Neuronal stem cell (in vitro differentiated cells): Measurements from ENCODE around the gene STMN3.

Experiments
- DNase-seq: peaks from one replicate; pipeline ENCODE4 v3.0.0-alpha.2; 2013; ENCODE audit warnings: low spot score
- H2AFZ ChIP-seq: one replicate; pipeline ENCODE4 v1.6.1; 2013; ENCODE audit warnings: mild to moderate bottlenecking, low read length, inconsistent platforms
- H2AK5ac ChIP-seq: 2 replicates; pipeline ENCODE4 v1.6.1; 2013; ENCODE audit warnings: low read depth, mild to moderate bottlenecking, inconsistent platforms, low read length, moderate library complexity, mixed read lengths
- H2BK120ac ChIP-seq: 2 replicates; pipeline ENCODE4 v1.6.1; 2013; ENCODE audit warnings: low read depth, mild to moderate bottlenecking, inconsistent platforms, low read length, moderate library complexity, mixed read lengths
- H2BK12ac ChIP-seq: one replicate; pipeline ENCODE4 v1.6.1; 2013; ENCODE audit warnings: low read length, inconsistent platforms
- H2BK15ac ChIP-seq: 2 replicates; pipeline ENCODE4 v1.6.1; 2013; ENCODE audit warnings: mild to moderate bottlenecking, low read length, inconsistent platforms, mixed read lengths
- H2BK5ac ChIP-seq: one replicate; pipeline ENCODE4 v1.6.1; 2013; ENCODE audit warnings: inconsistent platforms, mild to moderate bottlenecking, low read length, moderate library complexity
- H3K14ac ChIP-seq: one replicate; pipeline ENCODE4 v1.6.1; 2013; ENCODE audit warnings: low read length, inconsistent platforms
- H3K18ac ChIP-seq: 2 replicates; pipeline ENCODE4 v1.6.1; 2013; ENCODE audit warnings: low read length, inconsistent platforms
- H3K23ac ChIP-seq: 2 replicates; pipeline ENCODE4 v1.6.1; 2013; ENCODE audit warnings: low read depth, mild to moderate bottlenecking, mixed read lengths, low read length, inconsistent platforms; ENCODE audit not compliant: poor library complexity
- H3K27ac ChIP-seq: replicated peaks from 3 replicates; pipeline ENCODE4 v1.5.1; 2013; ENCODE audit warnings: low read length, inconsistent platforms
- H3K27me3 ChIP-seq, 3 experiments: 2 replicates each; pipeline ENCODE4 v1.6.1; 2013; ENCODE audit warnings: low read length in 3 of 3, mild to moderate bottlenecking in 2 of 3, inconsistent platforms in 1 of 3, low read depth in 1 of 3, mixed read lengths in 1 of 3, moderate library complexity in 1 of 3; ENCODE audit not compliant: control insufficient read depth in 3 of 3, insufficient read depth in 3 of 3
- H3K36me3 ChIP-seq, 2 donors: replicated peaks in 1 of 2; 2 replicates each; pipeline ENCODE4 v1.6.1; 2013; ENCODE audit warnings: low read length in 2 of 2; ENCODE audit not compliant: control insufficient read depth in 2 of 2, insufficient read depth in 2 of 2
- H3K4ac ChIP-seq: 2 replicates; pipeline ENCODE4 v1.6.1; 2013; ENCODE audit warnings: inconsistent platforms, mild to moderate bottlenecking, low read length, moderate library complexity
- H3K4me1 ChIP-seq, 2 donors: 1 replicate in 1 of 2; 2 replicates in 1 of 2; pipeline ENCODE4 v1.6.1; 2013; ENCODE audit warnings: low read length in 2 of 2, low read depth in 1 of 2; ENCODE audit not compliant: control insufficient read depth in 2 of 2, insufficient read depth in 1 of 2
- H3K4me2 ChIP-seq: one replicate; pipeline ENCODE4 v1.6.1; 2013; ENCODE audit warnings: mild to moderate bottlenecking, low read length, inconsistent platforms; ENCODE audit not compliant: insufficient read depth, poor library complexity, severe bottlenecking
- H3K4me3 ChIP-seq, 2 donors: 2 replicates each; pipeline ENCODE4 v1.5.1; 2013; ENCODE audit warnings: low read length in 2 of 2, mild to moderate bottlenecking in 2 of 2, inconsistent platforms in 1 of 2, moderate library complexity in 1 of 2
- H3K79me1 ChIP-seq: one replicate; pipeline ENCODE4 v1.6.1; 2013; ENCODE audit warnings: low read depth, mild to moderate bottlenecking, inconsistent platforms, low read length, moderate library complexity
- H3K9ac ChIP-seq: one replicate; pipeline ENCODE4 v1.6.1; 2013; ENCODE audit warnings: mild to moderate bottlenecking, low read depth, low read length, inconsistent platforms; ENCODE audit not compliant: poor library complexity
- H3K9me3 ChIP-seq, 2 donors: replicated peaks in 1 of 2; 2 replicates each; pipeline versions ENCODE3 to v1.6.1; 2013; ENCODE audit warnings: low read length in 2 of 2, mild to moderate bottlenecking in 2 of 2, inconsistent platforms in 1 of 2, low read depth in 1 of 2, mixed read lengths in 1 of 2, moderate library complexity in 1 of 2; ENCODE audit not compliant: control insufficient read depth in 2 of 2, insufficient read depth in 1 of 2
- H4K8ac ChIP-seq: one replicate; pipeline ENCODE4 v1.6.1; 2013; ENCODE audit warnings: low read depth, mild to moderate bottlenecking, inconsistent platforms, low read length, moderate library complexity
- H4K91ac ChIP-seq: one replicate; pipeline ENCODE4 v1.6.1; 2013; ENCODE audit warnings: low read length, low read depth, mild to moderate bottlenecking, inconsistent platforms; ENCODE audit not compliant: poor library complexity
- WGBS, 2 donors: extraction: QIAGEN DNeasy Blood & Tissue Kit; methylation state at CpG; one replicate each; pipeline ENCODE4 v1.1.7; 2013; ENCODE audit warnings: missing lambda C conversion rate in 2 of 2, mixed read lengths in 1 of 2; ENCODE audit not compliant: insufficient read length in 2 of 2, insufficient replicate concordance in 1 of 2; ENCODE audit errors: extremely low coverage in 2 of 2; 5-methylcytosine and 5-hydroxymethylcytosine counted together

The STMN3 gene

DNA sequence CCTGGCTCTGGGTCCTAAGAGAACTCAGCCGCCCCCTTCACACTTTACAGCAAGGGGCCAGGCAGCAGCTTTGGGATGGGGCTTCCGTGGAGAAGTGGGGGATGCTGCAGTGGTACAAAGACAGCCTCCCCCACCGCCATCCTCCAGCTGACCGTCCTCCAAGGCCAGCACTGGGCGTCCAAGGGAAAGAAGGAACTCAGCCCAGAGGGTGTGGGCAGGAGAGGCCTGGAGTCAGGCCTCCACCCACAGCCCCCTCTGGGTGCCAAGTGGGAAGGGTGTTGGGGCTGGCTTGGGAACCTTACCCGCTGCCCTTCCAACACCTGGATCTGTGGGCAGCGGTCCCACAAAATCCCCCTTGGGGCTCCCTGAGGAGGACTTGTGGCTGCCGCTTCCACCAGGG, 13.1 kb downstream of the STMN3 start:
- Histone ChIP-seq H4K8ac (no peak overlapping the region), H2BK15ac (no peak overlapping the region), H2AFZ (no peak overlapping the region), H3K36me3 (peaks cover 0 to 8% of the 10 kb centered on the region in 2 donors), H3K18ac (no peak overlapping the region), H2BK120ac (no peak overlapping the region), H3K14ac (peak overlapping the region; percentile 38), H3K27ac (no peak overlapping the region), H3K9ac (no peak overlapping the region), H2BK5ac (no peak overlapping the region), H4K91ac (no peak overlapping the region), H3K4me3 (no peak overlapping the region), H3K9me3 (no peaks in the 10 kb centered on the region), H2BK12ac (no peak overlapping the region), H3K23ac (no peak overlapping the region), H3K27me3 (peaks cover 0 to 2% (median 0%) of the 10 kb centered on the region in 3 experiments), H2AK5ac (peak overlapping the region; percentile 46), H3K4me1 (peaks cover 4 to 6% of the 10 kb centered on the region in 2 donors), H3K79me1 (no peaks in the 10 kb centered on the region), H3K4me2 (no peak overlapping the region), H3K4ac (no peak overlapping the region)
- no CpG with 5 or more reads among the region's 8 CpGs for WGBS, 2 donors
- no peak for DNase-seq

DNA sequence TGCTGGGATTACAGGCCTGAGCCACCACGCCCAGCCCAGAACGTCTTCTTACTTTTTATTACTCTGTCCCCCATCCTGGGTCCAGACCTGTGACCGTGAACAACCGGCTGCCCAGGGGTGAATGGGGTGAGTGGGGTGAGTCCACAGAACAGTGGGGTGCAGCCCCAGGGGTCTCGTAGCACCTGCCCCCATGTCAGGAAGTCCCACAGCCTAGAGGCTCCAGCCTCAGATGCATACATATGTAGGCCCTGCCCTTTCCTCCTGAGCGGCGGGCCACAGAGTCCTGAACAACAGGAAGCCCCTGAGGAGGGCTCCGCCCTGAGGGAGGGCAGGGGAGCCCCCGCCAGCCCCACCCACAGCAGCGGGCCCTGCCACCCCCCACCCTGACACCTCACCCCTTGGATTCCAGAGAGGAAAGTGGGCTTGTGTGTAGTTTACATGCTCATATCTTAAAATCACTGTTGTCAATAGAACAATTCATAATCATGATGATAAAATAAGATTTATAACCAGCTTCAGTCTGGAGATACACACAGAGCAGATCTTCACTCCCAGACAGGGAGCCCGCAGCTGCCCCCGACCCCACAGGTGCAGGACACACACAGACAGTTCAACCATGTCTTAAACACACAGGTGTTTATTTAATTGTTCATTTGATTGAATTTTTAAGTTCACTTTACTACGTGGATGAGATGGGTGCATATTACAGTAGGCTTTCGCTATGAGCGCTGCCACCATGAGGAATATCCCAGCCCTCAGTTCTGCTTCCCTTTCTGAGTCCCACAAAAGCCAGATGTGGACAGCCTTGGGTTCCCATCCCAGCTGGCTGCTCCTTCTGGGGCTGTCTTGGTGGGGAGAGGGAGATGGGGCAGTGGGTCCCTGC, 13.9 kb downstream of the STMN3 start:
- Histone ChIP-seq H3K4ac (no peak overlapping the region), H3K79me1 (no peaks in the 10 kb centered on the region), H4K91ac (no peak overlapping the region), H4K8ac (no peak overlapping the region), H2AFZ (no peak overlapping the region), H2AK5ac (peak overlapping the region; percentile 56), H3K23ac (peak overlapping the region; percentile 55), H3K4me1 (peaks cover 4 to 6% of the 10 kb centered on the region in 2 donors), H3K36me3 (peaks cover 0 to 8% of the 10 kb centered on the region in 2 donors), H2BK15ac (no peak overlapping the region), H2BK120ac (no peak overlapping the region), H3K9me3 (no peaks in the 10 kb centered on the region), H3K4me2 (no peak overlapping the region), H3K9ac (no peak overlapping the region), H3K14ac (no peak overlapping the region), H3K27me3 (peaks cover 0 to 2% (median 0%) of the 10 kb centered on the region in 3 experiments), H2BK5ac (no peak overlapping the region), H3K18ac (no peak overlapping the region), H3K4me3 (no peak overlapping the region), H3K27ac (no peak overlapping the region), H2BK12ac (no peak overlapping the region)
- WGBS, 2 donors, result no CpG with 5 or more reads among the region's 15 CpGs
- DNase-seq, result no peak

DNA sequence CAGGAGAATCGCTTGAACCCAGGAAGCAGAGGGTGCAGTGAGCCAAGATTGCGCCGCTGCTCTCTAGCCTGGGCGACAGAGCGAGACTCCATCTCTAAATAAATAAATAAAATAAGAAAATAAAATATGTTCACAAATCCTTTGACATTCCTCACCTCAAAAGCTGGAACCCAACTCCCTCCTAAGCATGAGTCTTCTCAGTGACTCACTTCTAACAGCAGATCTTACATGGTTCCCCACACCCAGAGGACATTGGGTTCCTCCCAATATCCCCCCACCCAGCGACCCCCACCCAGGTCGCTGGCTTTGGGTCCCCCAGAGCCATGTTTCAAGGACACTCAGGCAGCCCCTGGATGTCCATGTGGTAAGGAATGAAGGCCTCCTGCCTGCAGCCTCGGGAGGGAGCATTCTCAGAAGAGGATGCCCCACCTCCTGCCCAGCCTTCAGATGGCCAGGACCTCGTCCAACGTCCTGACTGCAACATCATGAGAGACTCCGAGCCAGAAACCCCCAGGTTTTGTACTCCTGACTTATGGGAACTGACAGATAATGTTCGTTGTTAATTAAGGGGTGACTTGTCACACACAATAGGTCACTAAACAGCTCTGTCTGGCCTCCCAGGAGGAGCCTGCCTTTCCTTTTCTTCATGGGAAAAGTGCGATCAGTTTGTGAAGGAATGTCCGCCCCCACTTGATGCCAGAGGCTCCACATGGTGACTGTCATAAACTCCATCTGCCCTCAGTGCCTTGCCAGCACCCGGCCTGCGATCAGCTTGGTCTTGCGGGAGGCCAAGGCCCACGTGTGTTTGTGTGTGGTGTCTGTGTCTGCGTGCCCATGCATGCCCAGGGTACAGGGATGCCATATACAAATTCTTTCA, 16.2 kb downstream of the STMN3 start:
- Histone ChIP-seq H3K36me3 (peaks cover 0 to 8% of the 10 kb centered on the region in 2 donors), H3K9ac (no peak overlapping the region), H3K79me1 (no peaks in the 10 kb centered on the region), H3K4me1 (peaks cover 4 to 6% of the 10 kb centered on the region in 2 donors), H2AFZ (peak overlapping the region; percentile 66), H4K8ac (no peak overlapping the region), H3K4me3 (peak overlapping the region in 1 of 2 donors; percentile 61), H3K14ac (no peak overlapping the region), H4K91ac (no peak overlapping the region), H3K4me2 (peak overlapping the region; percentile 22), H2BK5ac (no peak overlapping the region), H3K9me3 (no peaks in the 10 kb centered on the region), H2AK5ac (no peak overlapping the region), H3K18ac (no peak overlapping the region), H2BK15ac (no peak overlapping the region), H3K4ac (no peak overlapping the region), H2BK120ac (no peak overlapping the region), H2BK12ac (no peak overlapping the region), H3K27me3 (no peaks in the 10 kb centered on the region), H3K27ac (peak overlapping the region; percentile 7), H3K23ac (no peak overlapping the region)
- WGBS, 2 donors, result no CpG with 5 or more reads among the region's 19 CpGs
- DNase-seq, result no peak
